HG03439 (cell line): ENCODE results near the gene PGD.
"Not testable (repeated sequence)": the region's sequence is repeated elsewhere in the genome, so short reads cannot be mapped to it uniquely, and the experiment has no call there.

Source experiments
- ATAC-seq: cut with Tn5 transposase; IDR thresholded peaks from one replicate; pipeline ENCODE4 v1.9.1; 2021; ENCODE audit warnings: mild to moderate bottlenecking, moderate library complexity; ENCODE audit not compliant: unreplicated experiment

The PGD gene

GRCh38 chr1:10398278-10398733 is 558 bp upstream of the PGD start:
- ATAC-seq, result peak; percentile 24

- ATAC-seq, result peak; percentile 4
Measured at GRCh38 chr1:10399444-10399941, 629 bp downstream of the PGD start.

GRCh38 chr1:10400013-10400412 is 1.1 kb downstream of the PGD start:
- no peak for ATAC-seq

- ATAC-seq, result no peak
Measured at GRCh38 chr1:10401281-10401680, 2.4 kb downstream of the PGD start.

GRCh38 chr1:10402729-10403274 is 3.9 kb downstream of the PGD start:
- ATAC-seq, result no peak

GRCh38 chr1:10407201-10407600 is 8.3 kb downstream of the PGD start:
- ATAC-seq, result no peak

- ATAC-seq, result no peak
Measured at GRCh38 chr1:10415211-10415930, 16.5 kb downstream of the PGD start.

- not testable (repeated sequence) for ATAC-seq
Measured at GRCh38 chr1:10415967-10416366, 17.1 kb downstream of the PGD start.

- not testable (repeated sequence) for ATAC-seq
Measured at GRCh38 chr1:10418741-10419140, 19.9 kb downstream of the PGD start.

GRCh38 chr1:10419351-10419750 is 20.5 kb downstream of the PGD start:
- ATAC-seq, result no peak

GRCh38 chr1:10421637-10422036 is 22.8 kb downstream of the PGD start:
- ATAC-seq, result no peak

- no peak for ATAC-seq
Measured at GRCh38 chr1:10424034-10424433, 25.2 kb downstream of the PGD start.

- ATAC-seq, result no peak
Measured at GRCh38 chr1:10424651-10425050, 25.8 kb downstream of the PGD start.

- ATAC-seq, result not testable (repeated sequence)
Measured at GRCh38 chr1:10425826-10426534, 27.1 kb downstream of the PGD start.

GRCh38 chr1:10426535-10426848 is 27.6 kb downstream of the PGD start:
- ATAC-seq, result not testable (repeated sequence)

- no peak for ATAC-seq
Measured at GRCh38 chr1:10428984-10429383, 30.1 kb downstream of the PGD start.

GRCh38 chr1:10429868-10430215 is 31.0 kb downstream of the PGD start:
- ATAC-seq, result no peak

GRCh38 chr1:10430216-10431069 is 31.6 kb downstream of the PGD start, which contains the start of gene CENPS:
TSS of gene CENPS (plus strand) at chr1:10430433. CDS start at chr1:10430518, 85 bp downstream.
- ATAC-seq, result peak; percentile 84

- ATAC-seq, result no peak
Measured at GRCh38 chr1:10431070-10431730, 32.3 kb downstream of the PGD start.

GRCh38 chr1:10432910-10433700 is 34.2 kb downstream of the PGD start:
- no peak for ATAC-seq
